IPS-NIHi11 (cell line): ENCODE data around the gene POU2F1.

Experiments used
- DNase-seq: peaks from one replicate; pipeline ENCODE4 v3.0.0; 2012; ENCODE audit warnings: mixed read lengths, low spot score

POU2F1 gene

GRCh38 chr1:167442854-167443565 is 222.3 kb downstream of the POU2F1 start:
- no peak for DNase-seq

DNA sequence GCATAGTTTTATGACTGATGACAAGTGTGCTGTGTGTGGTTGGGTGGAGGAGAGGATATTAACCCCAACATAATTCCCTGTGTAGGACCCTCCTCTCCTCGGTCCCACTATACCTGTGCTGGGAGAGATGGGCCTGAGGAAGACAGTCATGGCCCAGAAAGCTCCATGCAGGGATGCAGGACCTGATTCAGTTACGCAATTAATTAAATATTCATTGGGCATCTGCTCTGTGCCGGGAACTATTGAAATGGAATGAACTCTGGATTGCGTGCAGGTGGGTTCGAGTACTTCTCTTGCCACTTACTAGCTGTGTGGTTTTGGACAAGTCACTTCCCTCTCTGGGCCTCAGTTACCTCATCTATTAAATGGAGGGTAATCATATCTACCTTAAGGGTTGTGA is 223.1 kb downstream of the POU2F1 start:
- no peak for DNase-seq

GRCh38 chr1:167446966-167447365 is 226.3 kb downstream of the POU2F1 start:
- no peak for DNase-seq

DNA sequence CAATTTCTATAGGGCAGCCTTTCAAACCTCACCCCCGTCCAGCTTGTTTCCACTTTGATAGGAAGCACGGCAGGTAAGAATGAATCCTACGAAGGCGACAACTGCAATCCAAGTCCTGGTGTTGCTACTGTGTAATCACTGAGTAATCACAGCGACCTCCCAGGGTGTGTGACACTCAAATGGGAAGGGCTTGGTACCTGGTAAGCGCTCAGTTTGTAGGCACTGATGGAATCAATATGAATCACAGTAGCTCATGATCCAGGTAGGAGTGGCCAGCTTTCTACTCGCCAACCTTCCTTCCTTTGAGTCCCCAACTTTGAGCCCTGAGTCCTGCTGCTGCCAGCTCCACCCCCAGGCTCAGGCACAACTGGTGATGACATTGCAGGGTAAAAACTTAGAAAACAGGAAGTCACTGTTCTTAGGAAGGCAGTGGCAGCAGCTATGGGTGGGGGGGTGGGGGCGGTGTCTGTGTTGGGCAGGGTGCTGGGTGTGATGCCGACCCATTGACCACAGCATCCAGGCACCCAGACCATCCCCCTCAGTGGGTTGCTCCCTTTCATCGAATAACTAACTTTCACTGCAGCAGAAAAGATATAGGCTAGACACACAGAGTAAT is 226.9 kb downstream of the POU2F1 start:
- no peak for DNase-seq

DNA sequence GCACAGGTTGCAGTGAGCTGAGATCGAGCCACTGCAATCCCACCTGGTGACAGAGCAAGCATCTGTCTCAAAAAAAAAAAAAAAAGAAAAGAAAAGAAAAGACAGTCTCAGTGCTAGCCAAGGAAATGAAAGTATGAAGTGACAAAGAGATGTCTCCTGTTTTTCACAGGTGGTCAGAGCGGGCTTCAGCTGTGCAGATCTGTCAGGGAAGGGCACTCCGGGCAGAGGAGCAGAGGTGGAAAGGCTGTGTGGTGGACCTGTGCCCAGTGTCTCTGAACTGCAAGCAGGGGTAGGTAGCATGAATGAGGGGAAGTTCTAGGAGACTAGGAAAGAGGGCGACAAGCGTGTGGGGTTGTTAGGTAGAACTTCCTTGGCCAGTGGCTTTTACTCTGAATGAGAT is 230.2 kb downstream of the POU2F1 start:
- no peak for DNase-seq

DNA sequence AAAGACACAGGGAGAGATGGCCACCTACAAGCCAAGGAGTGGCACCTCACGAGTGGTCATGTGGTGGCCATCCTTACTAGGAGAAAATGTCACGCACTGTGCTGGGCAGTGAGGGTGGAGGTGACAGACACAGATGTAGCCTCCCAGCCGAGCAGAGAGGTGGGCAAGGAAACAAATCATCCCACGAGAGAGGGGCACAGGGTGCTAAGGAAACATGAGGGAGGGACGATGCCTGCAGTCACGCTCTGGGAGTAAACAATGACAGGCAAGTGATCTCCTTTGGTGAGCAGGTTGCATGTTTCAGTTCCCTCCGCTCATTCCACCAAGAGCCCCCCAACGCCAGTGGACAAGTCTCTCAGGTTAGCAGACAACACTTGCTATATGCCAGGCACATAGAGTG is 231.8 kb downstream of the POU2F1 start:
- DNase-seq = no peak

DNA sequence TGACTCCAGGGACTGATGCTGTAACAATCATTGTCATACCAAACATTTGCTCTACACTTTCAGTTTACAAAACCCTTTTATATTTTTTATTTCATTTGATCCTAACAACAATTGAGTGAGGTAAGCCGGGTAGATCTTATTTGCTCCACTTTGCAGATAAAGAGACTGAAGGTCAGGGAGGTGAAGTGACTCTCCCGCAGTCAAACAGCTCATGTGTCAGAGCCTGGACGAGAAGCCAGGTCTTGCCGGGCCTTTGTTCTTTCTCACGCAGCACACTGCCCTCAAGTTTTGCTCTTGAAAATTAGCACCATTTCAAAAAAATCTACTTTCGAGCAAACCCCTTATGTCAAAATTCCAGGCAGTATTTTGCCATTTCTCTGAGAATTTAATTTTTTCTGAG is 232.4 kb downstream of the POU2F1 start:
- DNase-seq = no peak

DNA sequence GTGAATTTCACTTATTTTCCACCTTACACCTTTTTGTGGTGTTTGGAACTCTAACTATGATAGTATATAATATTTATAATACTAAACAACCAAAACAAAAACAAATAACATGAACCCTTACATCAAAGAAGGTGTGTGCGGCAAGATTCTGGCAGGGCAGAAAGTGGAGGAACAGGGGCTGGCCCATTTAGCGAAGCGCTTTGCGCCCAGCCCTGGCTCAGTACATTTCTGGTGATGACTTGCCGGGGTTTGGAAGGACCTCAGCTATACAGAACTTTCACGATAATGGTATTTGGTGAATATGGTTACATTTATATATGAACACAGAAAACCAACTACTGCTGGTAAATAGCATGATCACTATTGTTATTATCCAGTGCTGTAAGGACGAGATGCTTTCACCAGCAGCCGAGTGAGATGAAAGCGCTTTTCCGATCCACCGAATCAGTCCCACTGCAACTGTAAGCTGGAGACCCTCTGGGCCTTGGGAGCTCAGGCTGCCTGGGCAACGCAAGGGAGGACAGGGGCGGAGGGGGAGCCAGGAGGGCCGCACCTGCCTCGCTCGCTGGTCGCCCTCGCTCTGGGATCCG is 233.7 kb downstream of the POU2F1 start:
- no peak for DNase-seq

DNA sequence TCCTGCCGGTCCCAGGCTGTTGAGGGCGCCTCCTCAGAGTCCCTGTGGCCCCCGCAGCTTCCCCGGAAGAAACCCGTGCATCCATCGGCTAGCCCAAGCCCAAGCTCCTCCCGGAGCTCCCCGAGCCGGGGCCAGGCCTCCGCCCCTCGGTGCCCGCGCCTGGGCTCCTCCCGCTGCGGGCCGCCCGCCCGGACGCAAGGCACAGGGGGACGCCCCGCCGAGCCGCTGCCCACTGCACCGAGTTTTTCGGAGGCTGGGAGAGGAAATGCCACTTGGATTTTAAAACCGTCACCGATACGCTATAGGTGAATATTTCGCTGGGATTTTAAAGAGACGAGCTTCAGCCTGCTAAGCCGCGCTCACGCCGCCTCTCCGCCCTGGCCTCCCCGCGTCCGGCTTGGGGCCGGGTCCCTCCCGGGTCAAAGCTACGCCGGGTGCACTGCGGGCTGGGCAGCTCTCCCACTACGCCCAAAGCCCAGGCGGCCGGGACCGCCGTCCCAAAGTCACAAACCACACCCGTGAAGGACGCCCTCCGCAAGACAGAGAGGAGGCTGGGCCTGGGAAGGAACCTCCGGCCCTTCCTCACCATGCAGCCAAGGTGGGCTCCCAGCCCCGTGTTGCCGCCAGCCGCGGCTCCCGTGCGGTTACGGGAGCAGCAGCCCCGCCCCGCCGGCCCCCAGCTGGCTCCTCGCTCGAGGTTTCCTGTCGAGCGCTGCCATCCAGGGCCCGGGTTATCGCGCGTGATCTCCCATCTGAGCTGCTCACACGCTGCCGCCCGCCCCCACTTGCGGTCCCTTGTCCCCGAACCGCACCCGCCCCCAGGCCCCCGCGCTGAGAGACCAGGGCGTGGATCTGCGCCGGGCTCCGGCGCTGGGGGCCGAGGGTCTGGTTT is 234.5 kb downstream of the POU2F1 start:
- peak; percentile 77 for DNase-seq

DNA sequence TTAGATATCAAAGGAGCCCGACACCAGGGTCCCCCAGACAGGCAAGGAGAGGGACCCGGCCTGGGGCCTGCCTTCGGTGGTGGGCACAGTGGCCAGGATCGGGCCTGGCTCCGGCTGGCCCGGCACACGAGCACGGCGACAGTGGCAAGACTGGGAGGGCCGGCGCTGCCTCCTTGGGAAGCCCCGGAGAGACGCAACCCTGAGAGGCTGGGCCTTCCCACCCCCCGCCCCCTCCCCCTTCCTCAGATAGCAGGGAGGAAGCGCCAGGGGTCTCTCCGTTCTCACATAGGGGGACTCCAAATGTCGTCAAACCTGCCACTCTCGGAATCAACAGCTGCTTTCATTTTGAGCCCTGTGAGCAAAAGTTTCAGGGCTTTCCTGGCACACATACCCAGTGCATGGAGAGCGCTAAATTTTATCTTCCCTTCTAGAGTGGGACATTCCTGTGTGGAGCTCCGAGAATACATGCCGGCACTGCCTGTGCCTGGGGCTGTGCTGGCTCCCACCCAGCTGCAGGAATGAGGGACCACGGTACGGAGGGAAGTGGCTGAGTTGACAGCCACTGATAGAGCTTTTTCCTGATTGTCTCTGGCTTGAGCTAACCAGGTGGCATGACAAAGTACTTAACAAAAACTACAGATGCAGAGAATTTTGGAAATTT is 235.2 kb downstream of the POU2F1 start:
- DNase-seq = peak; percentile 38

- DNase-seq = no peak
Observed at GRCh38 chr1:167456524-167456923, 235.8 kb downstream of the POU2F1 start.

DNA sequence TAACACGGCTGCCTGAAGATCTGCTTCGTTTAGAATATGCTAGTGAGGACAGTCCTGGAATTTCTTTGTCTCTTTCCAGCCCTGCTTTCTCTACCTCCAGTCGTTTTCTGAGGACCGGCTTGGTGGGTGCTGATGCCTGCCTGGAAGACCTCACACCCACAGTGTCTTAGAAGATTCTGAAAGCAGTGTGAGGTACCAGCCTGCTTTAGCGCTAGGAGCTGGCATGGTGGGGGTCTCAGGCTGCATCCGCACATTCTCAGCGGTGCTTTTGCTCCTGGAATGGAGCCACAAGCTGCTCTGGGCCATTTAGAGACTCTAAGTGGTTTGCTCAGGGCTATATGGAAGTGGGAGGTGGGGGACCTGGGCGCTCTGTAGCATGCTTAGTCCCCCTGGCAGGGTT is 236.2 kb downstream of the POU2F1 start:
- DNase-seq = no peak

GRCh38 chr1:167457936-167458584 is 237.4 kb downstream of the POU2F1 start:
- no peak for DNase-seq

- no peak for DNase-seq
Observed at GRCh38 chr1:167460836-167461235, 240.2 kb downstream of the POU2F1 start.

- DNase-seq = no peak
Observed at GRCh38 chr1:167462341-167462740, 241.7 kb downstream of the POU2F1 start.

DNA sequence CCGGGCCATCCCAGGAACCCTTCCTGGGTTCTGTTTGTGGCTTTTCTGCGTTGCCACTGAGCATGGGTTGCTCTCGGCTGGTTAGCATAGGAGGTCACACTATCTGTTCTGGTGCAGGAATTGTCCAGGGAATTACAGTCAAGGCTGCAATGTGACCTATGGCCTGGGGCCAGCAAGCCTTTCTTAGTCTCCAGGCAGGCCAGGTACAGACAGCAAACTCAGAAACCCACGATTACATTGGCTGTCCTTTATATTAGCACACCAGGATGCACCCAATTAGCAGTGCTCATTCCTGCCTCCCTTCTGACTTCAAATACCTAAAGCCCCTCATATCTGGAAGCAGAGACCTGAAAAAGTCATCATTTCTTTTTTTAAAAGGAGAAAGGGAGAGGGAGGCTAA is 242.4 kb downstream of the POU2F1 start:
- no peak for DNase-seq

DNA sequence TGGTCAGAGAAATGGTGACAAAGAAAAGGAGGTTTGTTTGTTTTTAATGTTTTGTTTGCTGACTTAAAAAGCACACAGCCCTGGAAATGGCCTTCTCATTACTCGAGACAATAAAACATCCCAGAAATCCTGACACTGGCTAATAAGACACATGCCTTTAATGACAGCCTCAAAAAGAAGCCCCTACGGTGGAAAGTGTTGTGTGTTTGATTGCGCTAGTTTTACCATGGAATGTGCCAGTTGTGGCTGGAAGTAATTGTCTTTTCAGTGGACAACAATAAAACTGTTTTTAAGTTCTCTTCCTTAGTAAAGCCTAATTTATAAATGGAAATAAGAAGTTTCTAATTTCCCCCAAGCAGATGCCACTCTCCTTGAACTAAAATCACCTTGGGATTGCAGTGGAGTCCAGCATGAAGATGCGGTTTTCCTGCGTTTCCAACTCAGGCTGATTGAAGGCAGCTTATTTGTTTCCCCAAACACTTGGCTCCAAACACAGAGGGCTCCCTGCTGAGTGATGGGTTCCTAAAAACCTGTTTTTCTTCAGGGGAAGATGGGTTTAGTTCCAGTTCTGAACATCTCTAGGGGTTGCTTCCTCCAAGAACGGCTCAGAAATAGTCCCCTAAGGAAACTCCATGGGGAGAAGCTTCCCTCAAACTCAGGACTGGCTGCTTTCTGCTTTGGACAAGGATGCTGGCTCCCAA is 243.3 kb downstream of the POU2F1 start:
- DNase-seq = no peak

GRCh38 chr1:167465018-167465417 is 244.3 kb downstream of the POU2F1 start:
- DNase-seq = no peak

- DNase-seq = no peak
Observed at GRCh38 chr1:167465743-167466142, 245.1 kb downstream of the POU2F1 start.

DNA sequence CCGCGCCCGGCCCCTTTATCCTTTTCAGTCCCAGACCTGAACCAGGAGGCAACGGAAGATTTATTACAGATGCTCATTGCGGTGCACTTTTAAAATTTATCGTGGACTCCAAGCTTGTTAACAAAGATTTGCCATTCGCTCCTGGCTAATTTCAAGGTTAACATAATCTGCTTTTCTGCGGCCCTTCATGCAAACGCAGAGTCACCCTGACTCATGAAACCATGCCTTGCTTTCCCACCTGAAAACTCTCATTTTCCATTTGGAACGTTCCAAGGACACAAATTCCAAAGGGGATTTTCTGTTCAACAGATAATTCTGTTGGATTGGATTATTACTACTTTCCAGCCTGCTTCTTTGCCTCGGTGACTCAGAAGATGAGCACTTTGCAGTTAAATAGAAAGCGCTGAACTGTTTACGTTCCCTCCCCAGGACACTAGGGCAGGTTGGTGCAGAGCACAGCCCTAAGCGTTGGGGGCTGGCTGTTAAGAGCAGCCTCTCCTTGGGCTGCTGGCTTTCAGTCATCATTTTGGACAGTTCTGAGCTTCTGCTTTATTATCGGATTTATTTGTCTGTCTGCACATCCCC is 246.5 kb downstream of the POU2F1 start:
- no peak for DNase-seq

DNA sequence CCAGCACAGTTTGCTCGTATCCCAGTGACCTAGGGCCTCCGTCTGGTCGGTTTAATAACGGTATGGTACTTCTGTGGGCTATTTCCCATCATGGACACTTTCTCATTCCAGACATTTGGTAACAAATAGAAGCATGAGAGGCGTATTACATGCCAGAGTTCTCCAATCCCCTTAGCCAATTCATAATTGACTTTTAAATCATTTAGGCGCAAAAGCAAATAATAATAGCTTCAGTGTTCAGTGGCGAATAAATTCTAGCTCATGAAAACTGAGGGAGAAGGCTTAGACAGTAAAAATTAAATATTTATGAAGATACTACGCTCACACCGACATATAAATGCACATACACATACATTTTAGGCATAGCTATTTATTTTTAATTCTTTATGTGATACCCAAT is 247.1 kb downstream of the POU2F1 start:
- DNase-seq = no peak
